H1 (cell line): ENCODE measurements around the gene RASA4B. TPM values are rescaled to one million over a fixed set of nuclear protein-coding genes. Genes with fewer than 3 reads are reported as not detected.

Source experiments
- BACH1 ChIP-seq: IDR thresholded peaks from 2 replicates; pipeline ENCODE4 v1.6.1; 2012; ENCODE audit warnings: low read length, improper control_type of control experiment
- CBX5 ChIP-seq: fragments of 300-800, 300-1000 bp; sonication (generic); IDR thresholded peaks from 2 replicates; pipeline ENCODE4 v1.7.1; 2016; ENCODE audit warnings: antibody characterized with exemption, low read length, low read depth
- CTCF ChIP-seq, 3 experiments: IDR thresholded peaks; 1 replicate in 2 of 3; 2 replicates in 1 of 3; pipeline versions ENCODE4 v1.5.1 to v1.6.1; 2011; ENCODE audit warnings: low read length in 3 of 3, mild to moderate bottlenecking in 3 of 3, inconsistent platforms in 2 of 3, low read depth in 1 of 3, moderate library complexity in 1 of 3; ENCODE audit not compliant: insufficient read depth in 1 of 3; ENCODE audit errors: control extremely low read depth in 1 of 3
- FOSL1 ChIP-seq: IDR thresholded peaks from 2 replicates; pipeline ENCODE4 v1.6.1; 2011; ENCODE audit warnings: mild to moderate bottlenecking, low read depth, low read length, moderate library complexity; ENCODE audit not compliant: insufficient read depth
- HDAC2 ChIP-seq, 2 experiments: fragments of 300-600 bp in 1 of 2; sonication (generic) in 1 of 2; IDR thresholded peaks; 2 replicates each; pipeline ENCODE4 v1.6.1; 2011 to 2012; ENCODE audit warnings: low read depth in 2 of 2, low read length in 2 of 2, mild to moderate bottlenecking in 2 of 2, moderate library complexity in 2 of 2, borderline replicate concordance in 1 of 2, inconsistent platforms in 1 of 2
- POU5F1 ChIP-seq: IDR thresholded peaks from 2 replicates; pipeline ENCODE4 v1.6.1; 2011; ENCODE audit warnings: low read depth, mild to moderate bottlenecking, low read length, moderate library complexity
- RBBP5 ChIP-seq: IDR thresholded peaks from 2 replicates; pipeline ENCODE4 v1.7.1; 2012; ENCODE audit warnings: low read depth, mild to moderate bottlenecking, inconsistent platforms, low read length, moderate library complexity, borderline replicate concordance
- SP1 ChIP-seq: IDR thresholded peaks from 2 replicates; pipeline ENCODE4 v1.6.1; 2011; ENCODE audit warnings: low read depth, low read length
- polyA plus RNA-seq, 7 experiments: library from polyadenylated mRNA; depleted of rRNA in 3 of 7; stranded (reverse) in 5 of 7; unstranded in 2 of 7; fragments of >200 nt in 5 of 7; fragments of 200-250 nt in 2 of 7; gene quantifications; 1 replicate in 5 of 7; 2 replicates in 1 of 7; 4 replicates in 1 of 7; pipeline versions ENCODE4 v1.2.1 to v1.2.3, GENCODE V29; 2011 to 2013; ENCODE audit warnings: missing spikeins in 2 of 7, mixed read lengths in 2 of 7
- total RNA-seq: library from RNA; stranded (reverse); fragmentation: NEBNext Ultra II Directional; extraction: Animal tissue kit (Norgen Biotek cat#: 25700); gene quantifications from 2 replicates; pipeline ENCODE4 v1.2.1, GENCODE V29; 2021

The RASA4B gene
- total and polyA plus RNA-seq, 2 of the 8 experiments (the other 6 are each of a cell fraction or from before 2014, with no cell fraction given), result 3.4 to 6.7 TPM

GRCh38 chr7:102444961-102445673, 72.5 kb downstream of the RASA4B start (continued):
- TF ChIP-seq FOSL1, result no peak
- no peak for TF ChIP-seq POU5F1
- no peak for TF ChIP-seq BACH1
- no peak for TF ChIP-seq CTCF (IDR thresholded peaks at IDR 0.05; ENCODE audit: control extremely low read depth in 1 of 3, insufficient read depth in 1 of 3, low read depth in 1 of 3, low read length in 3 of 3)
- TF ChIP-seq SP1, result no peak
- TF ChIP-seq HDAC2 (IDR thresholded peaks at IDR 0.05; ENCODE audit: borderline replicate concordance in 1 of 2, low read depth in 2 of 2, low read length in 2 of 2), result no peak
- TF ChIP-seq CBX5, result no peak
- no peak for TF ChIP-seq RBBP5
